Endothelial cell of umbilical vein (primary cell): ENCODE measurements around the gene PPM1G. TPM values are rescaled to one million over a fixed set of nuclear protein-coding genes. Genes with fewer than 3 reads are reported as not detected.

Experiments
- BruUV-seq: library from RNA; stranded (reverse); fragments of 400-500 nt; replicated peaks from 2 replicates; lab custom pipeline; 2021; lab: Mats Ljungman, UMichigan
- CTCF ChIA-PET: fragments of 300-600, 350-600 bp; sonication (Branson Sonifier 250); formaldehyde crosslinking; loops from one replicate; lab custom pipeline; 2021; ENCODE audit warnings: antibody characterized with exemption, inconsistent platforms; lab: Charles Lee
- POLR2A ChIA-PET: fragments of 300-600, 350-600 bp; sonication (Branson Sonifier 250); formaldehyde crosslinking; loops from one replicate; lab custom pipeline; 2021; ENCODE audit warnings: antibody characterized with exemption, inconsistent platforms; lab: Charles Lee
- DNase-seq: peaks from one replicate; pipeline ENCODE4 v3.0.0-alpha.2; 2011; ENCODE audit warnings: low read depth, low spot score
- FAIRE-seq: peaks from 2 replicates; lab custom pipeline; 2011; peaks lifted over from hg19 to GRCh38; lab: Jason Lieb, UNC
- H2AFZ ChIP-seq: 2 replicates; pipeline ENCODE4 v1.6.0; 2012; ENCODE audit warnings: low read depth, low read length, control low read depth, inconsistent platforms
- H3K27ac ChIP-seq: 2 replicates; pipeline ENCODE4 v1.5.1; 2011; ENCODE audit warnings: low read depth, mild to moderate bottlenecking, control low read depth, low read length, moderate library complexity; ENCODE audit not compliant: insufficient read depth
- H3K27me3 ChIP-seq, 2 experiments: 2 replicates each; pipeline versions ENCODE4 v1.6.0 to v1.6.1; 2011; ENCODE audit warnings: low read length in 2 of 2, mixed read lengths in 1 of 2; ENCODE audit not compliant: control insufficient read depth in 2 of 2, insufficient read depth in 2 of 2
- H3K36me3 ChIP-seq, 2 experiments: 2 replicates in 1 of 2; 3 replicates in 1 of 2; pipeline ENCODE4 v1.5.1; 2011; ENCODE audit warnings: low read length in 2 of 2, mild to moderate bottlenecking in 1 of 2, moderate library complexity in 1 of 2; ENCODE audit not compliant: control insufficient read depth in 2 of 2, insufficient read depth in 2 of 2; ENCODE audit errors: extremely low read depth in 1 of 2
- H3K4me1 ChIP-seq: 3 replicates; pipeline ENCODE4 v1.5.1; 2011; ENCODE audit warnings: mild to moderate bottlenecking, low read length; ENCODE audit not compliant: control insufficient read depth, insufficient read depth; ENCODE audit errors: extremely low read depth
- H3K4me2 ChIP-seq: 2 replicates; pipeline ENCODE4 v1.6.1; 2011; ENCODE audit warnings: low read length, control low read depth, mixed read lengths; ENCODE audit not compliant: insufficient read depth
- H3K4me3 ChIP-seq, 3 experiments: fragments of 200-600 bp in 1 of 3; sonication (generic), shearing (Covaris generic) in 1 of 3; replicated peaks in 1 of 3; 2 replicates each; pipeline ENCODE4 v1.5.1; 2011 to 2016; ENCODE audit warnings: control low read depth in 3 of 3, low read length in 3 of 3, mild to moderate bottlenecking in 2 of 3, inconsistent platforms in 1 of 3, low read depth in 1 of 3, moderate library complexity in 1 of 3; ENCODE audit not compliant: insufficient read depth in 1 of 3
- H3K79me2 ChIP-seq: 2 replicates; pipeline ENCODE4 v1.6.0; 2012; ENCODE audit warnings: low read length, inconsistent platforms; ENCODE audit not compliant: control insufficient read depth, insufficient read depth
- H3K9ac ChIP-seq: replicated peaks from 2 replicates; pipeline ENCODE3; 2011; ENCODE audit warnings: low read length, control low read depth; ENCODE audit not compliant: insufficient read depth; ENCODE audit errors: extremely low read depth
- H3K9me1 ChIP-seq: replicated peaks from 3 replicates; pipeline ENCODE4 v1.6.0; 2011; ENCODE audit warnings: mild to moderate bottlenecking, low read length; ENCODE audit not compliant: control insufficient read depth, insufficient read depth; ENCODE audit errors: extremely low read depth
- H3K9me3 ChIP-seq: replicated peaks from 2 replicates; pipeline ENCODE4 v1.5.1; 2012; ENCODE audit warnings: low read length, inconsistent platforms; ENCODE audit not compliant: control insufficient read depth, insufficient read depth
- H4K20me1 ChIP-seq: replicated peaks from 2 replicates; pipeline ENCODE3; 2011; ENCODE audit warnings: mild to moderate bottlenecking, low read length; ENCODE audit not compliant: control insufficient read depth, insufficient read depth; ENCODE audit errors: extremely low read depth
- EZH2 ChIP-seq: IDR thresholded peaks from 2 replicates; pipeline ENCODE4 v1.6.1; 2012; ENCODE audit warnings: borderline replicate concordance, low read depth, mild to moderate bottlenecking, moderate library complexity, low read length, inconsistent platforms; ENCODE audit not compliant: severe bottlenecking
- FOS ChIP-seq: IDR thresholded peaks from 2 replicates; pipeline ENCODE4 v1.6.1; 2011; ENCODE audit warnings: mild to moderate bottlenecking, low read length, moderate library complexity, borderline replicate concordance; ENCODE audit not compliant: insufficient read depth
- GATA2 ChIP-seq: IDR thresholded peaks from 2 replicates; pipeline ENCODE4 v1.7.0; 2011; ENCODE audit warnings: low read depth, mild to moderate bottlenecking, moderate library complexity, mixed read lengths, low read length; ENCODE audit not compliant: insufficient read length, insufficient read depth
- JUN ChIP-seq: IDR thresholded peaks from 2 replicates; pipeline ENCODE4 v1.6.1; 2011; ENCODE audit warnings: borderline replicate concordance, low read depth; ENCODE audit not compliant: insufficient read length, insufficient read depth
- MYC ChIP-seq: IDR thresholded peaks from one replicate; pipeline ENCODE4 v1.6.1; 2011; ENCODE audit warnings: mild to moderate bottlenecking, low read depth, low read length
- POLR2A ChIP-seq: IDR thresholded peaks from 2 replicates; pipeline ENCODE4 v1.6.1; 2012; ENCODE audit warnings: low read depth, mild to moderate bottlenecking, control low read depth, low read length
- POLR2AphosphoS5 ChIP-seq: IDR thresholded peaks from 2 replicates; pipeline ENCODE4 v1.6.1; 2012; ENCODE audit warnings: low read depth, mild to moderate bottlenecking, control low read depth, low read length, moderate library complexity; ENCODE audit not compliant: insufficient read depth
- dilution Hi-C: fragments of 300-500 bp; cut with MboI; formaldehyde crosslinking; loops from one replicate; pipeline ENCODE4 v1.15.0; 2019; ENCODE audit warnings: low sequenced_read_pairs; ENCODE audit not compliant: extremely low pct_ligation_motif_present
- intact Hi-C: fragments of 100-400 bp; cut with micrococcal nuclease; formaldehyde crosslinking; loops from one replicate; pipeline ENCODE4 v1.10.0; 2022
- polyA plus RNA-seq, 4 experiments: library from polyadenylated mRNA; depleted of rRNA in 3 of 4; stranded (reverse) in 3 of 4; unstranded in 1 of 4; fragments of >200 nt; gene quantifications; 2 replicates each; pipeline versions ENCODE4 v1.2.1 to v1.2.3, GENCODE V29; 2011 to 2012; ENCODE audit warnings: missing spikeins in 1 of 4
- total RNA-seq: library from RNA; stranded (reverse); gene quantifications from 2 replicates; pipeline ENCODE4 v1.2.3, GENCODE V29; 2021
- TF ChIP-seq, protein P1 (sequence below), 2 donors: IDR thresholded peaks; 1 replicate in 1 of 2; 2 replicates in 1 of 2; pipeline ENCODE4 v1.5.1; 2011; ENCODE audit warnings: low read length in 2 of 2, mild to moderate bottlenecking in 2 of 2, moderate library complexity in 2 of 2, control low read depth in 1 of 2, inconsistent platforms in 1 of 2, low read depth in 1 of 2; ENCODE audit not compliant: insufficient read depth in 1 of 2; ENCODE audit errors: extremely low read depth in 1 of 2
- TF ChIP-seq, protein P2 (sequence below): IDR thresholded peaks from 2 replicates; pipeline ENCODE4 v1.6.1; 2011; ENCODE audit not compliant: insufficient read depth, insufficient read length

PPM1G gene
- total and polyA plus RNA-seq, 2 donors (not counting 3 experiments of a cell fraction or from before 2014, with no cell fraction given): 48.1 to 135 TPM

DNA sequence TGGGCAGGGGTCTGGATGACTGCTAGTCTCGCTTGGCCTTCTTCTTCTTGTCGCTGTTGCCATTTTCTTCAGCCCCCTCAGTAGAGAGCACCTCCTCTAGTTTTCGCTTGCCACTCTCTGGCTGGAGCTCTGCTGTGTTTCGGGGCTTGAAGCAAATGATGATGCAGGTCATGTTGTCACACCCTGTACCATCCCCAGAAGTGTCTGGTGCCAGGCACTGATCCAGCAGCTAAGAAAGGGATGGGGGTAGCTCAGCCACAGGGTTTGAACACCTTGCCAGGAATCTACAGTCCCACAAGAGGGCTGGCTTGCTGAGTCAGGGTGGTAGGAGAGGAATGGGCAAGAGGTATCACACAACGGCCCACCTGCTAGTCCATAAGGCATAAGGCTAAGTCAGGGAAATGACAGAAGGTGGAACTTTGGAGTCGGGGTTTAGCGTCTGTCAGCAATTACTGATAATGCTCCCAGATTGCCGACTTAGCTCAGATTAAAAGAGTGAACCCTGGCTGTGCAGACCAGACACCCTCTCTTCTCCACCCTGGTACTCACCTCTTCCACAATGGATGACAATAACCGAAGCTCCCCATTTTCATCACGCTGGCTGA is 27.7 kb downstream of the PPM1G start:
- TSS peak; percentile 41 for BruUV-seq
- Histone ChIP-seq H3K4me3 (no peak overlapping the region), H2AFZ (no peak overlapping the region), H4K20me1 (no peaks in the 10 kb centered on the region), H3K27me3 (no peaks in the 10 kb centered on the region), H3K36me3 (peaks cover 17 to 42% of the 10 kb centered on the region in 2 experiments), H3K79me2 (peaks cover 21% of the 10 kb centered on the region), H3K9me3 (no peaks in the 10 kb centered on the region), H3K9ac (no peak overlapping the region), H3K27ac (peak overlapping the region; percentile 97), H3K4me2 (no peak overlapping the region), H3K4me1 (peaks cover 23% of the 10 kb centered on the region), H3K9me1 (no peaks in the 10 kb centered on the region)
- ChIA-PET POLR2A (no interaction called here), CTCF (interaction anchor here (1.6 kb wide), 1 partner anchor 12 kb away, joined by 4 read pairs; no protein-coding TSS in a partner anchor)
- dilution Hi-C loops: no loop called here
- FAIRE-seq (no peak), DNase-seq (no peak)
- intact Hi-C loops: loop anchor here (2.0 kb wide), 1 partner anchor 47 kb away; the partner anchor contains the start of gene NRBP1
- no peak for TF ChIP-seq EZH2
- no peak for TF ChIP-seq MYC
- TF ChIP-seq POLR2AphosphoS5: no peak
- TF ChIP-seq, protein P1, sequence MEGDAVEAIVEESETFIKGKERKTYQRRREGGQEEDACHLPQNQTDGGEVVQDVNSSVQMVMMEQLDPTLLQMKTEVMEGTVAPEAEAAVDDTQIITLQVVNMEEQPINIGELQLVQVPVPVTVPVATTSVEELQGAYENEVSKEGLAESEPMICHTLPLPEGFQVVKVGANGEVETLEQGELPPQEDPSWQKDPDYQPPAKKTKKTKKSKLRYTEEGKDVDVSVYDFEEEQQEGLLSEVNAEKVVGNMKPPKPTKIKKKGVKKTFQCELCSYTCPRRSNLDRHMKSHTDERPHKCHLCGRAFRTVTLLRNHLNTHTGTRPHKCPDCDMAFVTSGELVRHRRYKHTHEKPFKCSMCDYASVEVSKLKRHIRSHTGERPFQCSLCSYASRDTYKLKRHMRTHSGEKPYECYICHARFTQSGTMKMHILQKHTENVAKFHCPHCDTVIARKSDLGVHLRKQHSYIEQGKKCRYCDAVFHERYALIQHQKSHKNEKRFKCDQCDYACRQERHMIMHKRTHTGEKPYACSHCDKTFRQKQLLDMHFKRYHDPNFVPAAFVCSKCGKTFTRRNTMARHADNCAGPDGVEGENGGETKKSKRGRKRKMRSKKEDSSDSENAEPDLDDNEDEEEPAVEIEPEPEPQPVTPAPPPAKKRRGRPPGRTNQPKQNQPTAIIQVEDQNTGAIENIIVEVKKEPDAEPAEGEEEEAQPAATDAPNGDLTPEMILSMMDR (IDR thresholded peaks at IDR 0.05; ENCODE audit: extremely low read depth in 1 of 2, insufficient read depth in 1 of 2, low read depth in 1 of 2, low read length in 2 of 2): no peak
- TF ChIP-seq FOS: no peak
- no peak for TF ChIP-seq GATA2
- no peak for TF ChIP-seq JUN
- TF ChIP-seq, protein P2, sequence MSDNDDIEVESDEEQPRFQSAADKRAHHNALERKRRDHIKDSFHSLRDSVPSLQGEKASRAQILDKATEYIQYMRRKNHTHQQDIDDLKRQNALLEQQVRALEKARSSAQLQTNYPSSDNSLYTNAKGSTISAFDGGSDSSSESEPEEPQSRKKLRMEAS: no peak
- TF ChIP-seq POLR2A: no peak
